ENCODE results near the gene PIH1D2. TPM values are rescaled to one million over a fixed set of nuclear protein-coding genes. Genes with fewer than 3 reads are reported as not detected.

PIH1D2 gene
- total and polyA plus RNA-seq, 2 of the 8 experiments (the other 6 are each of a cell fraction or from before 2014, with no cell fraction given): 0.53 to 0.73 TPM

DNA sequence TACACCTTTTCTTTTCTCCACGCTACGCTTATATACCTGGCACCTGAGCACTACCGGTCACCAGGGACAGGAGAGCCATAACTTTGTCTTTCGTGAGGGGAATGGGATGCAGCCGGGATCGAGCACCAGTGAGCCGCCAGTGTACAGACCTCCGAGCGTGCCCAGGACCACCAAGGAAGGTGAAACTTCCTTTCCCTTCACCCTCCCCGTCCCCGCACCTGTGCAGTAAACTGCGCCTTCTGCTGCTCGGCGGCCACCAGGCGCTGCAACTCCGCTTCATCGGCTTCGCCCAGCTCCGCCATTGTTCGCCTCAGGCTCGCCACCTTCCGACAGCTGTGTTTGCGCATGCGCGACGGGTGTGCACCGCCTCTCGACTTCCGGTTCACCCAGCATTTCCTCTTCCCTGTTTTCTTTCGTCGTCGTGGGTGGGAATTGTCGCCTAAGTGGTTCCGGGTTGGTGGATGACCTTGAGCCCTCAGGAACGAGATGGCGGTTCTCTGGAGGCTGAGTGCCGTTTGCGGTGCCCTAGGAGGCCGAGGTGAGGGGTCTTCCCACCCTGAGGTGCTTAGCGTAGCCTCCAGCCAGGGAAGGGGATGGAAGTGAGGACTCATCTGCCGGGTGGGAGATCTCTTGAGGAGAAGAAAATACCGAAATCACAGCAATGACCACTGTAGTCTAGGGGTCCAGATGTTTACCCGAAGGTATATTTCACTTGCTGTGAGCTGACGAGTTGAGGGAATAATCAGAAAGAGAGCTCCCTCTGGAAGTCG is 12.8 kb upstream of the PIH1D2 start, which contains the start of the genes SDHD and TIMM8B (continued):
- TF ChIP-seq NANOG (IDR thresholded peaks at IDR 0.05; ENCODE audit: insufficient read depth, low read depth, low read length, poor library complexity, severe bottlenecking): no peak
- TF ChIP-seq BCL11A (IDR thresholded peaks at IDR 0.05; ENCODE audit: low read depth in 2 of 2, low read length in 2 of 2): no peak
- no peak for TF ChIP-seq KDM4A (IDR thresholded peaks at IDR 0.05; ENCODE audit: low read depth, low read length, severe bottlenecking)
- peak; percentile 57; the same call in 1 of the 2 replicates for TF ChIP-seq TEAD4 (IDR thresholded peaks at IDR 0.05; ENCODE audit: low read depth, low read length)
- no peak for TF ChIP-seq SP2 (IDR thresholded peaks at IDR 0.05; ENCODE audit: low read length)

Measured in H1 (cell line).